ENCODE data around the gene EFNA1.
A peak's percentile ranks its signal among the peaks of the same experiment; 100 is the strongest.

Gene EFNA1

GRCh38 chr1:155135415-155136028 is 7.8 kb downstream of the EFNA1 start, which contains the start of gene SLC50A1 (continued):
- TF ChIP-seq ZNF692 (tag by site-specific recombination; IDR thresholded peaks at IDR 0.05), result no peak; the same call in 1 of the 2 replicates
- TF ChIP-seq ZNF555 (tag by site-specific recombination; conservative IDR thresholded peaks at IDR 0.05), result no peak
- TF ChIP-seq SALL2 (tag by site-specific recombination; IDR thresholded peaks at IDR 0.05; ENCODE audit: borderline replicate concordance), result no peak
- TF ChIP-seq ZNF664 (tag by site-specific recombination; IDR thresholded peaks at IDR 0.05), result no peak
- no peak for TF ChIP-seq ZNF704 (tag by site-specific recombination; IDR thresholded peaks at IDR 0.05)
- TF ChIP-seq RBAK (tag by site-specific recombination; IDR thresholded peaks at IDR 0.05), result no peak
- 0 out of 2 replicates have a peak, but pooled peaks have one; percentile 61 for TF ChIP-seq BCL11B (tag by site-specific recombination; IDR thresholded peaks at IDR 0.05; ENCODE audit: low read depth)
- TF ChIP-seq HOXA7 (CRISPR knock-in tag; IDR thresholded peaks at IDR 0.05; ENCODE audit: borderline replicate concordance), result no peak
- TF ChIP-seq CTCF (tag by site-specific recombination; IDR thresholded peaks at IDR 0.05), result peak; percentile 45; the same call in 1 of the 2 replicates
- TF ChIP-seq YY2 (tag by site-specific recombination; IDR thresholded peaks at IDR 0.05), result no peak
- TF ChIP-seq GFI1B (tag by site-specific recombination; IDR thresholded peaks at IDR 0.05), result no peak
- no peak for TF ChIP-seq ZNF214 (tag by site-specific recombination; IDR thresholded peaks at IDR 0.05; ENCODE audit: borderline replicate concordance)
- TF ChIP-seq ZNF843 (tag by site-specific recombination; IDR thresholded peaks at IDR 0.05), result 0 out of 2 replicates have a peak, but pooled peaks have one; percentile 4
- TF ChIP-seq ZNF560 (tag by site-specific recombination; IDR thresholded peaks at IDR 0.05; ENCODE audit: borderline replicate concordance), result no peak
- TF ChIP-seq ZNF155 (tag by site-specific recombination; IDR thresholded peaks at IDR 0.05), result no peak
- no peak for TF ChIP-seq ZNF280C (tag by site-specific recombination; IDR thresholded peaks at IDR 0.05)
- TF ChIP-seq ZNF792 (tag by site-specific recombination; IDR thresholded peaks at IDR 0.05), result no peak; the same call in 1 of the 2 replicates
- no peak for TF ChIP-seq ZNF624 (tag by site-specific recombination; IDR thresholded peaks at IDR 0.05)
- no peak for TF ChIP-seq ZSCAN30 (tag by site-specific recombination; IDR thresholded peaks at IDR 0.05)
- no peak for TF ChIP-seq ZNF174 (tag by site-specific recombination; IDR thresholded peaks at IDR 0.05)
- TF ChIP-seq ZNF335 (tag by site-specific recombination; conservative IDR thresholded peaks at IDR 0.05), result peak; percentile 67
- TF ChIP-seq ZNF398 (tag by site-specific recombination; IDR thresholded peaks at IDR 0.05), result no peak
- no peak; the same call in 1 of the 2 replicates for TF ChIP-seq PATZ1 (tag by site-specific recombination; IDR thresholded peaks at IDR 0.05)

Measured in HEK293 (cell line).